Endothelial cell of coronary artery (primary cell): ENCODE data around the gene HCRTR1. TPM values are rescaled to one million over a fixed set of nuclear protein-coding genes. Genes with fewer than 3 reads are reported as not detected.

Experiments used
- total RNA-seq: library from RNA; depleted of rRNA; stranded (reverse); fragments of >200 nt; gene quantifications from 2 replicates; pipeline ENCODE4 v1.2.3, GENCODE V29; 2014

Gene HCRTR1
- 0.28 and 0.54 TPM in 2 replicates for total RNA-seq

GRCh38 chr1:31617218-31617915 lies at the start of gene HCRTR1:
TSS of gene HCRTR1 (plus strand) at chr1:31617689. CDS start at chr1:31619193, 1,504 bp downstream.

DNA sequence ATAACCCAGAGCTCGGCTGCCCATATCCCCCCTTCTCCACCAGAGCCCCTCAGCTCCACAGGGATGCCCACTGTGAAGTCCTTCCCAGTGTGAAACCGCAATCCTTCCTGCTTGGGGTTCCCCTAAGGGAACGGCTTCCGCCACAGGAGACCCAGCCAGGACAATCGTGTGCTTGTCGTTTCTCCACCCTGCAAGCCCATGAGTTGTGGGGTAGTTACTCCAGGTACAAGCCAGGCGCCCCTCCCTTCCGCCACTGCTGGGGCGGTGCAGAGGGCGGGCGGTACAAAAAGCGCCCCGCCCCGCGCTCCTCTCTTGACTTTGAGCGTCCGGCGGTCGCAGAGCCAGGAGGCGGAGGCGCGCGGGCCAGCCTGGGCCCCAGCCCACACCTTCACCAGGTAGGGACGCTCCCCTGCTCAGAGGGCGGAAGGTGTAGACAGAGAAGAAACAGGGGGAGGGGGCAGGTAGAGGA lies 41.3 kb upstream of the HCRTR1 start, which contains the start of gene TINAGL1:
TINAGL1 (plus strand) TSS at position 315 of the 469 bp plus-strand sequence. CDS start 634 bp downstream, outside the sequence.

DNA sequence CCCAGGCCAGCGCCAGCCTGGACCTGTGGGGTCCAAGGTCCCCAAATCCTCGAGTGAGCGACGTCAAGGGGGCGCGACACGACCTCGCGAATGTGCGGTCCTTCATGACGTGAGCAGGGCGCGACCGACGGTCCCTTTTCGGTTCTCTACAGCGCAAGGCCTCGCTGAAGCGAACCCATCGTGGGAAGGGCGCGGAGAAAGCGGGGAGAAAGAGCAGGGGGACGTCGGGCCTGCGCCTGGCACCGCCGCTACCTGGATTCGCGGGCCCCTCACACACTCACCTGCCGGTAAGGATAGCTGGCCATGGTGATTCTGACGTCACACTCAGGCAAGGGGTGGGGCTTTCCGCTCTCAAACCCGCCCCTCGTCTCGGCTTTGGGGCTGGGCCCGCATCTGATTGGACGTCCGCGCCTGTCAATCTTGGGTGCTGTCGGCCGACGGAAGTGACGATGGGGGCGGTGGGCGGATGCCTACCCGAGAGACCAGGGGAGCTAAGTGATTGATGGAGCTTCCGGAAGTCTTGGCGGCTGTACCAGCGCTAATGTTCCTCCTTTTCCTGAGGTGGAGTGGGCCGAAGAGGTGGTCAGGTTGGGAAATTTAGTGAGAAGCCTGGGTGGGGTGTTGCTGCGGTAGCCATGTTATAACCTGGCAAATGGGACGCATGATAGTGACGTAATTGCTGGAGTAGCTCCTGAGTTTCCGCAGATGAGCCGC lies 27.2 kb downstream of the HCRTR1 start, which contains the start of gene PEF1:
PEF1 (minus strand) TSS at position 317 of the 714 bp plus-strand sequence; CDS start at position 305, 12 bp downstream.

Other genes with a start within 250 kb of the HCRTR1 start
- gene FABP3, start 244.6 kb upstream of the HCRTR1 start, total RNA-seq = 0.18 and 0.47 TPM in 2 replicates
- gene SERINC2, start 204.5 kb upstream of the HCRTR1 start, total RNA-seq = 1.8 and 3.6 TPM in 2 replicates
- gene TINAGL1, start 41.2 kb upstream of the HCRTR1 start, total RNA-seq = 336 and 343 TPM in 2 replicates
- 63.7 and 69.3 TPM in 2 replicates for gene PEF1, start 27.2 kb downstream of the HCRTR1 start, total RNA-seq
- gene COL16A1, start 86.3 kb downstream of the HCRTR1 start, total RNA-seq = 0.54 and 1.0 TPM in 2 replicates
- 0.85 and 1.2 TPM in 2 replicates for gene ADGRB2, start 146.7 kb downstream of the HCRTR1 start, total RNA-seq
- 33.4 and 49.5 TPM in 2 replicates for gene SPOCD1, start 198.3 kb downstream of the HCRTR1 start, total RNA-seq